HepG2 (cell line): Measurements from ENCODE around the gene CATSPERD. TPM values are rescaled to one million over a fixed set of nuclear protein-coding genes. Genes with fewer than 3 reads are reported as not detected.
A peak's percentile ranks its signal among the peaks of the same experiment; 100 is the strongest.

Source experiments
- ASH2L ChIP-seq: fragments of 300-600, 200-600 bp; sonication (generic); IDR thresholded peaks from 2 replicates; pipeline ENCODE4 v1.7.0; 2017; ENCODE audit warnings: low read depth, mild to moderate bottlenecking, moderate library complexity, mixed read lengths, low read length; ENCODE audit not compliant: insufficient read length
- CBX5 ChIP-seq: sonication (generic); formaldehyde crosslinking; IDR thresholded peaks from 2 replicates; pipeline ENCODE4 v1.4.0; 2020; ENCODE audit warnings: missing genetic modification reagents, borderline replicate concordance
- GTF3A ChIP-seq: sonication (generic); formaldehyde crosslinking; conservative IDR thresholded peaks from 2 replicates; pipeline ENCODE4 v1.4.0; 2020; ENCODE audit warnings: mild to moderate bottlenecking, missing genetic modification reagents
- IKZF4 ChIP-seq: sonication (generic); formaldehyde crosslinking; IDR thresholded peaks from 2 replicates; pipeline ENCODE4 v1.5.1; 2020; ENCODE audit warnings: borderline replicate concordance, mild to moderate bottlenecking, low read depth, missing genetic modification reagents; ENCODE audit errors: not compliant biosample characterization
- JUND ChIP-seq: sonication (generic); formaldehyde crosslinking; IDR thresholded peaks from 2 replicates; pipeline ENCODE4 v1.8.0; 2022; ENCODE audit warnings: mild to moderate bottlenecking, missing genetic modification reagents
- KLF6 ChIP-seq: IDR thresholded peaks from 2 replicates; pipeline ENCODE4 v1.8.0; 2016; ENCODE audit warnings: missing biosample characterization, missing genetic modification reagents
- MZF1 ChIP-seq: sonication (generic); formaldehyde crosslinking; IDR thresholded peaks from 2 replicates; pipeline ENCODE4 v1.8.1; 2023; ENCODE audit warnings: mild to moderate bottlenecking, missing genetic modification reagents, borderline replicate concordance
- POLR2A ChIP-seq, 2 experiments: IDR thresholded peaks; 2 replicates each; pipeline ENCODE4 v1.6.1; 2011; ENCODE audit warnings: low read depth in 2 of 2, low read length in 2 of 2, mild to moderate bottlenecking in 1 of 2, moderate library complexity in 1 of 2; ENCODE audit not compliant: insufficient read depth in 1 of 2
- STAG1 ChIP-seq: sonication (generic); formaldehyde crosslinking; IDR thresholded peaks from 2 replicates; pipeline ENCODE4 v1.4.0; 2020; ENCODE audit warnings: missing genetic modification reagents
- ZNF556 ChIP-seq: sonication (generic); formaldehyde crosslinking; IDR thresholded peaks from 2 replicates; pipeline ENCODE4 v1.4.0; 2020; ENCODE audit warnings: mild to moderate bottlenecking, missing genetic modification reagents, borderline replicate concordance
- ZNF598 ChIP-seq: sonication (generic); formaldehyde crosslinking; IDR thresholded peaks from 2 replicates; pipeline ENCODE4 v1.5.1; 2020; ENCODE audit warnings: mild to moderate bottlenecking, missing genetic modification reagents, borderline replicate concordance
- ZNF761 ChIP-seq: sonication (generic); formaldehyde crosslinking; conservative IDR thresholded peaks from 2 replicates; pipeline ENCODE4 v1.4.0; 2020; ENCODE audit warnings: mild to moderate bottlenecking, missing genetic modification reagents
- ZNF891 ChIP-seq: sonication (generic); formaldehyde crosslinking; IDR thresholded peaks from 2 replicates; pipeline ENCODE4 v1.5.0; 2020; ENCODE audit warnings: mild to moderate bottlenecking, missing genetic modification reagents
- ZSCAN30 ChIP-seq: sonication (generic); formaldehyde crosslinking; IDR thresholded peaks from 2 replicates; pipeline ENCODE4 v1.5.0; 2020; ENCODE audit warnings: mild to moderate bottlenecking, missing genetic modification reagents
- polyA plus RNA-seq, 8 experiments: library from polyadenylated mRNA; depleted of rRNA in 3 of 8; stranded (reverse) in 7 of 8; unstranded in 1 of 8; fragments of >200 nt; fragmentation: Illumina TruSeq in 4 of 8; extraction: Trizol in 4 of 8; gene quantifications; 2 replicates each; pipeline versions ENCODE4 v1.2.1 to v1.2.3, GENCODE V29; 2011 to 2016; ENCODE audit warnings: low read depth in 4 of 8, missing spikeins in 1 of 8, mixed read lengths in 1 of 8; ENCODE audit not compliant: insufficient read depth in 1 of 8
- total RNA-seq, 5 experiments: library from RNA; depleted of rRNA; stranded (reverse); fragments of >200 nt; fragmentation: Illumina TruSeq; extraction: Trizol; gene quantifications; 2 replicates each; pipeline ENCODE4 v1.2.3, GENCODE V29; 2016; ENCODE audit warnings: low read depth in 1 of 5
- TF ChIP-seq, protein P1 (sequence below): sonication (generic); formaldehyde crosslinking; IDR thresholded peaks from 2 replicates; pipeline ENCODE4 v1.5.0; 2020; ENCODE audit warnings: missing genetic modification reagents
- TF ChIP-seq, protein P2 (sequence below): IDR thresholded peaks from 2 replicates; pipeline ENCODE4 v1.6.1; 2016; ENCODE audit warnings: low read depth, missing genetic modification reagents, missing compliant biosample characterization
- TF ChIP-seq, protein P3 (sequence below): sonication (generic); formaldehyde crosslinking; IDR thresholded peaks from 2 replicates; pipeline ENCODE4 v1.4.0; 2020; ENCODE audit warnings: missing genetic modification reagents, borderline replicate concordance
- TF ChIP-seq, protein P4 (sequence below): sonication (generic); formaldehyde crosslinking; IDR thresholded peaks from 2 replicates; pipeline ENCODE4 v1.4.0; 2020; ENCODE audit warnings: low read depth, mild to moderate bottlenecking, missing genetic modification reagents

The CATSPERD gene
- total and polyA plus RNA-seq, 2 of the 13 experiments (the other 11 are each of a cell fraction or from before 2014, with no cell fraction given), result 0.04 TPM; not detected in 1

DNA sequence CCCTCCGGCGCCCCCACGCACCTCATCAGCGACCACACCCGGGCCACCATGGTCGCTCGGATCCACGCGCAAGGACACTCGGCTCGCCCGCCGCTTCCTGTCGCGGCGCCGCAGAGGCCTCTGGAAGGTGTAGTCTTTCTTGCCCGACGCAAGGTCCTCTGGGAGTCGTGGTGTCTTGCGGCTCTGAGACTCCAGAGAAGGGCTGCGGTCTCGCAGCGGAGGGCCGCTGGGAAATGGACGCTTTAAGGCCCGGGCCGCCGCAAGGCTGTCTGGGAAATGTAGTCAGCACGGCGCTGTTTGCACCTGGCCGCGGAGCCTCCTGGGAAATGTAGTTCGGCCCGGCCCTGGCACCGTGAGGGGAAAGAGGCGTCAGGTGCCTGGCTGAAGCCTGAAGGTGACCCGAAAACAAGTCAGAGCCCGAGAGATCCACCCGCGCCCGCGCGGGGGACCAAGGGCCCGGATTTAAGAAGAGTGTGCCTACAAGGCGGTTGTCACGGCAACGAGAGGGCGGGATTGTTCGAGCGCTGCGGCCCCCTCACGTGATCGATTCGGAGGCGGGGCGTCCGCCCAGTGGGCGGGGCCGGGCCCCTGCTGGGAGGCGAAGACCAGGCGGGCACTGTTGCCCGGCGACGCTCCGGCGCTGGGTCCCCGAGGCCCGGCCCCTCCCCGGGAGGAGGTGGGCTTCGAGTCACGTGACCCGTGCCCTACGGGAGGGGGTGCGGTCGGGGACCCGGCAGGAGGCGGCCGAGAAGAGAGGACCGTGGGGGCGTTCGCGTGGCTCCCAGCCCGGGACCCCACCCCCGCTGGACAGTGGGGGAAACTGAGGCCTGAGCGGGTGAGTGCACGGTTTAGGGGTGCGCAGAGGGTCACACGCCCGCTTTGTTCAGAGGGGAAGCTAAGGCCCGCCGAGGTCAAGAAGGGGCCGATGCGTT, 39.7 kb upstream of the CATSPERD start, which contains the start of the genes HSD11B1L and MICOS13 (continued):
- peak; percentile 86 for TF ChIP-seq ASH2L
- no peak for TF ChIP-seq MZF1
- no peak for TF ChIP-seq IKZF4 (CRISPR knock-in tag)
- TF ChIP-seq ZNF761 (CRISPR knock-in tag), result peak; percentile 65; the same call in 1 of the 2 replicates
- TF ChIP-seq STAG1, result no peak
- TF ChIP-seq, protein P1, sequence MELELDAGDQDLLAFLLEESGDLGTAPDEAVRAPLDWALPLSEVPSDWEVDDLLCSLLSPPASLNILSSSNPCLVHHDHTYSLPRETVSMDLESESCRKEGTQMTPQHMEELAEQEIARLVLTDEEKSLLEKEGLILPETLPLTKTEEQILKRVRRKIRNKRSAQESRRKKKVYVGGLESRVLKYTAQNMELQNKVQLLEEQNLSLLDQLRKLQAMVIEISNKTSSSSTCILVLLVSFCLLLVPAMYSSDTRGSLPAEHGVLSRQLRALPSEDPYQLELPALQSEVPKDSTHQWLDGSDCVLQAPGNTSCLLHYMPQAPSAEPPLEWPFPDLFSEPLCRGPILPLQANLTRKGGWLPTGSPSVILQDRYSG (CRISPR knock-in tag), result no peak
- TF ChIP-seq CBX5 (CRISPR knock-in tag), result no peak
- TF ChIP-seq, protein P2, sequence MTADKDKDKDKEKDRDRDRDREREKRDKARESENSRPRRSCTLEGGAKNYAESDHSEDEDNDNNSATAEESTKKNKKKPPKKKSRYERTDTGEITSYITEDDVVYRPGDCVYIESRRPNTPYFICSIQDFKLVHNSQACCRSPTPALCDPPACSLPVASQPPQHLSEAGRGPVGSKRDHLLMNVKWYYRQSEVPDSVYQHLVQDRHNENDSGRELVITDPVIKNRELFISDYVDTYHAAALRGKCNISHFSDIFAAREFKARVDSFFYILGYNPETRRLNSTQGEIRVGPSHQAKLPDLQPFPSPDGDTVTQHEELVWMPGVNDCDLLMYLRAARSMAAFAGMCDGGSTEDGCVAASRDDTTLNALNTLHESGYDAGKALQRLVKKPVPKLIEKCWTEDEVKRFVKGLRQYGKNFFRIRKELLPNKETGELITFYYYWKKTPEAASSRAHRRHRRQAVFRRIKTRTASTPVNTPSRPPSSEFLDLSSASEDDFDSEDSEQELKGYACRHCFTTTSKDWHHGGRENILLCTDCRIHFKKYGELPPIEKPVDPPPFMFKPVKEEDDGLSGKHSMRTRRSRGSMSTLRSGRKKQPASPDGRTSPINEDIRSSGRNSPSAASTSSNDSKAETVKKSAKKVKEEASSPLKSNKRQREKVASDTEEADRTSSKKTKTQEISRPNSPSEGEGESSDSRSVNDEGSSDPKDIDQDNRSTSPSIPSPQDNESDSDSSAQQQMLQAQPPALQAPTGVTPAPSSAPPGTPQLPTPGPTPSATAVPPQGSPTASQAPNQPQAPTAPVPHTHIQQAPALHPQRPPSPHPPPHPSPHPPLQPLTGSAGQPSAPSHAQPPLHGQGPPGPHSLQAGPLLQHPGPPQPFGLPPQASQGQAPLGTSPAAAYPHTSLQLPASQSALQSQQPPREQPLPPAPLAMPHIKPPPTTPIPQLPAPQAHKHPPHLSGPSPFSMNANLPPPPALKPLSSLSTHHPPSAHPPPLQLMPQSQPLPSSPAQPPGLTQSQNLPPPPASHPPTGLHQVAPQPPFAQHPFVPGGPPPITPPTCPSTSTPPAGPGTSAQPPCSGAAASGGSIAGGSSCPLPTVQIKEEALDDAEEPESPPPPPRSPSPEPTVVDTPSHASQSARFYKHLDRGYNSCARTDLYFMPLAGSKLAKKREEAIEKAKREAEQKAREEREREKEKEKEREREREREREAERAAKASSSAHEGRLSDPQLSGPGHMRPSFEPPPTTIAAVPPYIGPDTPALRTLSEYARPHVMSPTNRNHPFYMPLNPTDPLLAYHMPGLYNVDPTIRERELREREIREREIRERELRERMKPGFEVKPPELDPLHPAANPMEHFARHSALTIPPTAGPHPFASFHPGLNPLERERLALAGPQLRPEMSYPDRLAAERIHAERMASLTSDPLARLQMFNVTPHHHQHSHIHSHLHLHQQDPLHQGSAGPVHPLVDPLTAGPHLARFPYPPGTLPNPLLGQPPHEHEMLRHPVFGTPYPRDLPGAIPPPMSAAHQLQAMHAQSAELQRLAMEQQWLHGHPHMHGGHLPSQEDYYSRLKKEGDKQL, result no peak
- TF ChIP-seq, protein P3, sequence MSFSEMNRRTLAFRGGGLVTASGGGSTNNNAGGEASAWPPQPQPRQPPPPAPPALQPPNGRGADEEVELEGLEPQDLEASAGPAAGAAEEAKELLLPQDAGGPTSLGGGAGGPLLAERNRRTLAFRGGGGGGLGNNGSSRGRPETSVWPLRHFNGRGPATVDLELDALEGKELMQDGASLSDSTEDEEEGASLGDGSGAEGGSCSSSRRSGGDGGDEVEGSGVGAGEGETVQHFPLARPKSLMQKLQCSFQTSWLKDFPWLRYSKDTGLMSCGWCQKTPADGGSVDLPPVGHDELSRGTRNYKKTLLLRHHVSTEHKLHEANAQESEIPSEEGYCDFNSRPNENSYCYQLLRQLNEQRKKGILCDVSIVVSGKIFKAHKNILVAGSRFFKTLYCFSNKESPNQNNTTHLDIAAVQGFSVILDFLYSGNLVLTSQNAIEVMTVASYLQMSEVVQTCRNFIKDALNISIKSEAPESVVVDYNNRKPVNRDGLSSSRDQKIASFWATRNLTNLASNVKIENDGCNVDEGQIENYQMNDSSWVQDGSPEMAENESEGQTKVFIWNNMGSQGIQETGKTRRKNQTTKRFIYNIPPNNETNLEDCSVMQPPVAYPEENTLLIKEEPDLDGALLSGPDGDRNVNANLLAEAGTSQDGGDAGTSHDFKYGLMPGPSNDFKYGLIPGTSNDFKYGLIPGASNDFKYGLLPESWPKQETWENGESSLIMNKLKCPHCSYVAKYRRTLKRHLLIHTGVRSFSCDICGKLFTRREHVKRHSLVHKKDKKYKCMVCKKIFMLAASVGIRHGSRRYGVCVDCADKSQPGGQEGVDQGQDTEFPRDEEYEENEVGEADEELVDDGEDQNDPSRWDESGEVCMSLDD, result no peak
- TF ChIP-seq ZNF891 (CRISPR knock-in tag), result no peak
- no peak for TF ChIP-seq GTF3A
- TF ChIP-seq JUND (CRISPR knock-in tag), result peak; percentile 13; the same call in 1 of the 2 replicates
- peak; percentile 89; the same call in 1 of the 2 replicates for TF ChIP-seq ZNF556 (CRISPR knock-in tag)
- peak; percentile 57 to 79 for TF ChIP-seq POLR2A (IDR thresholded peaks at IDR 0.05; ENCODE audit: insufficient read depth in 1 of 2, low read depth in 2 of 2, low read length in 2 of 2)
- no peak for TF ChIP-seq ZNF598
- no peak for TF ChIP-seq ZSCAN30 (CRISPR knock-in tag)
- TF ChIP-seq, protein P4, sequence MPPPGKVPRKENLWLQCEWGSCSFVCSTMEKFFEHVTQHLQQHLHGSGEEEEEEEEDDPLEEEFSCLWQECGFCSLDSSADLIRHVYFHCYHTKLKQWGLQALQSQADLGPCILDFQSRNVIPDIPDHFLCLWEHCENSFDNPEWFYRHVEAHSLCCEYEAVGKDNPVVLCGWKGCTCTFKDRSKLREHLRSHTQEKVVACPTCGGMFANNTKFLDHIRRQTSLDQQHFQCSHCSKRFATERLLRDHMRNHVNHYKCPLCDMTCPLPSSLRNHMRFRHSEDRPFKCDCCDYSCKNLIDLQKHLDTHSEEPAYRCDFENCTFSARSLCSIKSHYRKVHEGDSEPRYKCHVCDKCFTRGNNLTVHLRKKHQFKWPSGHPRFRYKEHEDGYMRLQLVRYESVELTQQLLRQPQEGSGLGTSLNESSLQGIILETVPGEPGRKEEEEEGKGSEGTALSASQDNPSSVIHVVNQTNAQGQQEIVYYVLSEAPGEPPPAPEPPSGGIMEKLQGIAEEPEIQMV (CRISPR knock-in tag), result no peak; the same call in 1 of the 2 replicates
- TF ChIP-seq KLF6, result peak; percentile 80
